Esophagus muscularis mucosa (tissue), 4 donors: ENCODE measurements around the gene FMN2.

Experiments
- CTCF ChIP-seq, 3 experiments: fragments of 200-600 bp in 2 of 3; fragments of 450-650 bp in 1 of 3; sonication (generic) in 2 of 3; IDR thresholded peaks; one replicate each; pipeline ENCODE4 v1.5.1; 2017 to 2019; ENCODE audit warnings: antibody characterized with exemption in 3 of 3, mild to moderate bottlenecking in 2 of 3, moderate library complexity in 1 of 3
- EP300 ChIP-seq: sonication (generic); formaldehyde crosslinking; IDR thresholded peaks from one replicate; pipeline ENCODE4 v1.6.1; 2017; ENCODE audit warnings: antibody characterized with exemption
- POLR2A ChIP-seq: fragments of 450-650 bp; IDR thresholded peaks from one replicate; pipeline ENCODE4 v1.6.1; 2017; ENCODE audit warnings: antibody characterized with exemption, moderate library complexity, mild to moderate bottlenecking, low read depth
- POLR2AphosphoS5 ChIP-seq, 2 donors: sonication (generic); formaldehyde crosslinking; IDR thresholded peaks; one replicate each; pipeline ENCODE4 v1.6.1; 2017; ENCODE audit warnings: antibody characterized with exemption in 2 of 2

- no peak for TF ChIP-seq CTCF (IDR thresholded peaks at IDR 0.05)
- no peak for TF ChIP-seq POLR2A
- TF ChIP-seq EP300: no peak
- no peak for TF ChIP-seq POLR2AphosphoS5 (IDR thresholded peaks at IDR 0.05)
Observed at GRCh38 chr1:240104672-240105071, 13.0 kb downstream of the FMN2 start.
